Upper lobe of left lung (tissue), 4 donors: Measurements from ENCODE around the gene METTL14.

Experiments
- EP300 ChIP-seq, 4 donors: sonication (generic); formaldehyde crosslinking; IDR thresholded peaks; one replicate each; pipeline ENCODE4 v1.5.1; 2017; ENCODE audit warnings: antibody characterized with exemption in 4 of 4, control low read depth in 2 of 4
- POLR2AphosphoS5 ChIP-seq, 2 donors: sonication (generic); formaldehyde crosslinking; IDR thresholded peaks; one replicate each; pipeline ENCODE4 v1.5.1; 2017; ENCODE audit warnings: antibody characterized with exemption in 2 of 2
- TF ChIP-seq, protein P1 (sequence below), 6 experiments: fragments of 450-650 bp in 4 of 6; fragments of 200-600 bp in 2 of 6; sonication (generic) in 2 of 6; IDR thresholded peaks; one replicate each; pipeline ENCODE4 v1.5.1; 2016 to 2019; ENCODE audit warnings: antibody characterized with exemption in 6 of 6

DNA sequence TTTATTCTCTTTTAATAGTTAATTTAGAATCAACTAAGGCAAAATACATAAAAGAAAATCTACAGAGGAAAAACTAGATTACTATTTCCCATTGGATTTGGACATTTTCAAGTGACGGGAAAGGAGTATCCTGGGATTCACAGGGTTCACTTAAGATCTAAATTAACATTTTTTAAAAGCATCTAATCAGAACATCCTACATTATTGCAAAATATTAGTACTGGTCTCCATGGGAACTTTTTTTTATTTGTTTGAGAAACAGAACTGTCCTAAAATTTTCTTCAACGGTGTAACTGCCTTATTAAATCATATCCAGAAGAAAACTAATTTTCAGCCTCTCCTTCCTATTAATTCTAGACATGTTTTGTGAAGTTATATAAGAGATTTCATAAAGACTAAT lies 69.7 kb downstream of the METTL14 start:
- TF ChIP-seq, protein P1, sequence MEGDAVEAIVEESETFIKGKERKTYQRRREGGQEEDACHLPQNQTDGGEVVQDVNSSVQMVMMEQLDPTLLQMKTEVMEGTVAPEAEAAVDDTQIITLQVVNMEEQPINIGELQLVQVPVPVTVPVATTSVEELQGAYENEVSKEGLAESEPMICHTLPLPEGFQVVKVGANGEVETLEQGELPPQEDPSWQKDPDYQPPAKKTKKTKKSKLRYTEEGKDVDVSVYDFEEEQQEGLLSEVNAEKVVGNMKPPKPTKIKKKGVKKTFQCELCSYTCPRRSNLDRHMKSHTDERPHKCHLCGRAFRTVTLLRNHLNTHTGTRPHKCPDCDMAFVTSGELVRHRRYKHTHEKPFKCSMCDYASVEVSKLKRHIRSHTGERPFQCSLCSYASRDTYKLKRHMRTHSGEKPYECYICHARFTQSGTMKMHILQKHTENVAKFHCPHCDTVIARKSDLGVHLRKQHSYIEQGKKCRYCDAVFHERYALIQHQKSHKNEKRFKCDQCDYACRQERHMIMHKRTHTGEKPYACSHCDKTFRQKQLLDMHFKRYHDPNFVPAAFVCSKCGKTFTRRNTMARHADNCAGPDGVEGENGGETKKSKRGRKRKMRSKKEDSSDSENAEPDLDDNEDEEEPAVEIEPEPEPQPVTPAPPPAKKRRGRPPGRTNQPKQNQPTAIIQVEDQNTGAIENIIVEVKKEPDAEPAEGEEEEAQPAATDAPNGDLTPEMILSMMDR (IDR thresholded peaks at IDR 0.05): no peak
- no peak for TF ChIP-seq POLR2AphosphoS5 (IDR thresholded peaks at IDR 0.05)
- no peak for TF ChIP-seq EP300 (IDR thresholded peaks at IDR 0.05)
